GM21367 (cell line): ENCODE measurements around the gene COMMD1.
A peak's percentile ranks its signal among the peaks of the same experiment; 100 is the strongest.
"Not testable (repeated sequence)": the region's sequence is repeated elsewhere in the genome, so short reads cannot be mapped to it uniquely, and the experiment has no call there.

Source experiments
- ATAC-seq: cut with Tn5 transposase; IDR thresholded peaks from one replicate; pipeline ENCODE4 v1.9.1; 2021; ENCODE audit not compliant: unreplicated experiment

The COMMD1 gene

GRCh38 chr2:62014102-62014501, 108.6 kb downstream of the COMMD1 start:
- ATAC-seq = no peak

DNA sequence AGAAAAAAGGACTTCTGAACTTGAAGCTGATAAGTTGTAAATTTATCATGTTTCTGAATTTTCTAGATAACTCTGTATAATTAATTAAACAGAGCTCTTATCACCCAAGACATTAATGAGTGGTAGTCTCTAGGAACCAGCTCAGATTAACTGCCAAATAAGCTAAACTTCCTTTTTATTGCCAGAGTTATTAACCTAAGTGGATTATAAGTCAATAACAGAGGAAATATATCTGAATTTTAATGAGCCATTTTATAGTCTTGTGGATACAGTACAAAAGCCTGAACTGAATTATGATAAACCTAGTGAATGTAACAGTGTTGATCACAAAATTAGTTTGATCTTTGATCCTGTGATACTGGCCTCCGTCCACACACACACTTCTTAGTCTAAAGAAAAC, 111.5 kb downstream of the COMMD1 start:
- ATAC-seq = no peak

DNA sequence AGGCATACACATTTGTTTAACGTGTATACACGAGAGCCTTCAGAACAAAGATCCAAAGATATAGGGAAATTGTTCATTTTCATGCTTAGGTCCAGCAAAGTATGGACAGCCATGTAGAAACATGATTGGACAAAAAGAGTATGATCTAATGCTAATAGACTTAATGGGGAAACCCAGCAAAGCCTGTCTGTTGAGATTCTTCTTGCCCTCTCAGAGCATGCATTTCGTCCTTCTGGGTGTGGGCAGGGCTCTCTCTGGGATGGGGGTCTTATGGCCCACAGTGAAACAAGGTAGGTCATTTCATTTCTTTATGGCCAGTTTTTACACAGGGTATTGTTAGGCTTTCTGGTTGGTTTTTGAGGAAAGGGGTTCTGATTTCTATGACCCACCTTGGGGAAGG, 124.4 kb downstream of the COMMD1 start:
- no peak for ATAC-seq

DNA sequence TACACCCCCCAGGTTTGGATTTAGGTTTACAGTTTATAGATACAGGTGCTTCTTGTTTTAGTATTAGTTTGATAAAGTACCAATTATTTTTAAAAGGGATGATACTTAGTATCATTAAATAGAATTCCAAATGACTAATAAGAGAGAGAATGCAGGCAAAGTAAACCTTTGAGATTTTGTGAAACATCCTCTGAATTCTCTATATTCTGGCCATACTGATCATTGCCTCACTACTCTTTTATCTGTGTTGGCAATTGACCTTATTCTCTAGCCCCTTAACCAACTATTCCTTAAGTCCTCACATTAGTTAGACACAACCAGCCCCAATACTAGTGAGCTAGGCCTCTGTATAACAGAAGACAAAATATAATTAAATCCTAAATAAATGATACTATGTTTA, 125.4 kb downstream of the COMMD1 start:
- ATAC-seq = no peak

- no peak for ATAC-seq
Measured at GRCh38 chr2:62032096-62032495, 126.6 kb downstream of the COMMD1 start.

GRCh38 chr2:62034715-62035114, 129.2 kb downstream of the COMMD1 start:
- no peak for ATAC-seq

DNA sequence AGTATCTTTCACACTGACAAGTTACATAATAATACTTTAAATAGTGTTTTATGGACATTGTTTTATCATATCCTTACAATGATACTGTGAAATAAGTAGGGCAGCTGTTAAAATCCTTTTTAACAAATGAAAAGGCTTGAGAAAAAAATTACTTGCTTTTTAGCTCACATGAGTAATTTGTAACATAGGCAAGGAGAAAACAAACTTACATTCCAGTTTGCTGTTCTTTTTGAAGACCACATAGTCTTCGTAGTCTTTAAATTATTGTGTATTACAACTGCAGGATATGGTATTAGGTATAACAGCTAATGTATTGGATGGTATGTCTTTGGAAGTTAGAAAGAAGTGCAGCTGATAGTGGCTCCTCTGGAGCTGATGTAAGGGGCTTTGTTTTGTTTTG, 130.8 kb downstream of the COMMD1 start:
- no peak for ATAC-seq

- no peak for ATAC-seq
Measured at GRCh38 chr2:62036761-62037250, 131.3 kb downstream of the COMMD1 start.

DNA sequence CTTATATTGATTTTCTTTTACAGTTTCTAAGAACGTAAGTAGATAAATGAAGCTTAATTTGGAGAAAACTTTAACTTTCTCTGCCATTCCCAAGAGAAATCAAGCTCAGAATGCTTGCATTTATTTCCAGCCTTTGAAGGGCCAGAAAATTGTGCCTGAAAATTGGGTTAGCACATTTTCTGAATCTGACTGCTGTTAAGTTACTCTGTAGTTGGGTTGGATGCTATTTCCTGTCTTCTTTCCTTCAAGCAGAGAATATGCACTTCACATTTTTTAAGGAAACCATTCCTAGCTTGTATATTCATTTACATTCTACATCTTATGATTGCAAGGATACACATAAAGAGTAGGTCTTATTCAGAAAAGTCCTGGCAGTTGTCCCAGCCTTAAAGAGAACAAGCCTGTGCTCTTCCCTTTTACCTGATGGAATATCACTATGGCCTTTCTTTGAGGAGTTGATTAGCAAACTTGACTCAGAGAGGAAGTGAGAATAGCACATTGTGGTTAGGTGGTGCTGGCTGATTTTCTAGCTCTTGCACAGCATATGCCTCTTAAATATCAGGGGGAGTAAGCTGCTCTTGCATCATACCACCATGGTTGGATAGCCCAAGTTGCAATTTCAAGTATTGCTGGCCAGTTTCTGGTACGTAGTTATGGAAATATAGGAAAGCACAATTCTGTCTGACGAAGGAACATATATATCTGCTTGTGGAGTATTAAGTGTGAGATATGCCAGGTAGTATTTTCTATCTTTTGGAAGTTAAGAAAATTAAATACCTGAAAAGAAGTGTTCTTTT, 133.7 kb downstream of the COMMD1 start:
- peak; percentile 98 for ATAC-seq

DNA sequence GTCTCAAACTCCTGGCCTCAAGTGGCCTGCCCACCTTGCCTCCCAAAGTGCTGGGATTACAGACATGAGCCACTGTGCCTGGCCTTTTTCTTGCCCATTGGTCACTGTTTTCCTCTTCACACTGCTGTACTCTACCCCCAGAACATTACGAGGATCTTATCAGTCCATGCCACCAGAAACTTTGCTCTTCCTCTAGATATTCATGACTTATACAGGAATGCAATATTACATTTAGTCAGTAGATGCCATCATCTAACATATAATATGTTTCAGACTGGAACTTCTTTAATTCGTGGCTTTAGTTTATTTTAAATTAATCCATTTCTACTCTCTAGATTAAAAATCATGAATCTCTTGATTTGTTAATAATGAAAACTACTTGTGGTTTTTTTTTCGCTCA, 135.5 kb downstream of the COMMD1 start:
- ATAC-seq = no peak

- not testable (repeated sequence) for ATAC-seq
Measured at GRCh38 chr2:62041701-62042385, 136.4 kb downstream of the COMMD1 start.

DNA sequence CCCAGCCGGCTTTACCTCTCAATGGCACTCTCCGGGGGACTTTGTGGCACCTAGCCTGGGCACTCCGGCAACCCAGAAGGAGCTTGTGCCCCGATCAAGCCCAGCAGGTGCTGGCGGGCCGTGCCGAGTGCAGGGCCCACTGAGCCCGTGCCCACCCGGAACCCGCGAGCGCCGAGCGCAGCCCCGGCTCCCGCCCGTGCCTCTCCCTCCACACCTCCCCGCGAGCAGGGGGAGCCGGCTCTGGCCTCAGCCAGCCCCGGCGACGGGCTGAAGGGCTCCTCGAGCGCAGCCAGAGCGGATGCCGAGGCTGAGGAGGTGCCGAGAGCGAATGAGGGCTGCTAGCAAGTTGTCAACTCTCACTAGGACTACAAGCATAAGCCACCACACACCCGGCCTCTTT, 136.9 kb downstream of the COMMD1 start:
- ATAC-seq = no peak

DNA sequence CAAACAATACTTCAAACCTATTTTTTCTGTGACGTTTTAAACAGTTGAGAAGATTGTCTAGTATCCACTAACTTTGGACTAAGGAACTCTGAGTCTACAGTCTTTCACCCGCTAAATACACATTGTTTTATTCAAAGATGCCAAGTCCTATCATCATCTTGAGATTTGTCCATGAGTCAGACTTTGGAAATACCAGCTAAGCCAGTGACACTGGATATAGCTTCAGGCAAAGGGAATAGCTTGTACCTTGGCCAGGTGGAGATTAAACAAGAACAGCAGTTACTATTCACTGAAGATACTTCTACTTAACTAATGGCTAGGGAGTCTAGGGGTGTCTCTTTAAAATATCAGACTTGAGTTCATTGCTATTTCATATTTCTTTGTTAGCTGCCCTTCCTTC, 137.5 kb downstream of the COMMD1 start:
- no peak for ATAC-seq

GRCh38 chr2:62045017-62045543, 139.6 kb downstream of the COMMD1 start:
- no peak for ATAC-seq

- no peak for ATAC-seq
Measured at GRCh38 chr2:62046141-62046540, 140.7 kb downstream of the COMMD1 start.

DNA sequence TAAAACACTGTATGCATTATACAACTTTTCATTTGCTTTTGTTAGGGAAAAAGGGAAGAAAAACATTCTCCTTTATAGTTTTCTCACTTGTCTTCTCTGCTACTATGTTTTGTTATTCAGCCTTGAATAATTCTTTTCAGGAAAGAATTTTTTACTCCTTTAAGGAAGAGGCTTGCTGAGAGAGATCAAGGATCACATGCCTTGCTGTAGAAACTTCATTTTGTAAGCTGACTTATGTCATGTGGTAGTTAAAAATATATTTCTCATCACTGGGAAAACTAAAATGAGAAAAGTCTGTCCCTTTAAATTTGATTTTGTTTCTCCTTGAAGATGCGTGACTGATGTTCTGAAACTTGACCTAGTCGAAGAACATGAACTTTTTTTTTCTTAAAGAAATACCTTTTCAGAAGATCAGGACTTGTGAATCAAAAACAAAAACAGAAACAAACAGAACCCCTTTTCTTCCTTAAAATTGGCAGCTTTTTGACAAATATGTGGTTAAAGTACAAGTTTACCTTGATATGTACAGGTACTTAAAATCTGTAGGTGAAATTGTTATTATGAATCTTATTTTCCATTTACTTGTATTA, 145.1 kb downstream of the COMMD1 start:
- no peak for ATAC-seq

- ATAC-seq = no peak
Measured at GRCh38 chr2:62054029-62054791, 148.7 kb downstream of the COMMD1 start.

DNA sequence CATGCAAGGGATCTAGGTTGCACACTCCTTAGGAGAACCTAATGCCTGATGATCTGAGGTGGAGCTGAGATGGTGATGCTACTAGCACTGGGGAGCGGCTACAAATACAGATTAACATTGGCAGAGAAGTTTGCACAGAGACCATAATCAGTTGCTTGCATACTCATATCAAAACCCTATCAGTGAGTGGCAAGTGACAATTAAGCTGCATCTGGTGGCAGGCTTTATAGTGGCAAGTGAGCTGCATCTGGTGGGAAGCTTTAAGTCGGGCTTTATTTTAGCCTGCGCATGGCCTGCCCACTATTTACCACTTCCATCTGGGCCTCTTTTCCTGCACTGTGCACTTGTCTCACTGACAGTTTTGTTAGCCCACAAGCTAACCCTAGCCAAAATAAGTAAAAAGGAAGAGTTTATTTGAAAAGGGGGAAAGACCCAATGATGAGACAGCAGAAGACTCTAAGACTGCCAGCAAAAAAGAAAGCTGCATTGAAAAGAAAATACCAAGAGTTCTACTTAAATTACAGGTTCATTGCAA, 149.5 kb downstream of the COMMD1 start:
- ATAC-seq = no peak

- ATAC-seq = no peak
Measured at GRCh38 chr2:62055724-62056336, 150.4 kb downstream of the COMMD1 start.

DNA sequence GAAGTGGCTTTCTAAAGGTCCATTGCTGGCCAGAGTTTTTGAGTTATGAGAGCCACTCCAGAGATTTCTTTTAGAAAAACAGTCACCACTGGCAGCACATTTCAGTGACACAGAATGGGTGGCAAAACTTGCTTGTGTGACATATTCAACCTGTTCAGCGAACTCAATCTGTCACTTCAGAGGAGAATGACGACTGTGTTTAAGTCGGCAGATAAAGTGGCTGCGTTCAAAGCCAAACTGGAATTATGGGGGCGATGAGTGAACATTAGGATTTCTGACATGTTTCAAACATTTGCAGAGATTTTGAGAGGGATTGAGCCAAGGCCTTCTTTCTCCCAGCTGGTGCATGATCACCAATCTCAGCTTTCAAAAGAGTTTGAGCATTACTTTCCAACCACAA, 150.9 kb downstream of the COMMD1 start:
- no peak for ATAC-seq
